ENCODE data around the gene CELF4. TPM values are rescaled to one million over a fixed set of nuclear protein-coding genes. Genes with fewer than 3 reads are reported as not detected.

The CELF4 gene
- polyA plus RNA-seq, 1 donor (not counting 4 experiments of a cell fraction or from before 2014, with no cell fraction given) = not detected

DNA sequence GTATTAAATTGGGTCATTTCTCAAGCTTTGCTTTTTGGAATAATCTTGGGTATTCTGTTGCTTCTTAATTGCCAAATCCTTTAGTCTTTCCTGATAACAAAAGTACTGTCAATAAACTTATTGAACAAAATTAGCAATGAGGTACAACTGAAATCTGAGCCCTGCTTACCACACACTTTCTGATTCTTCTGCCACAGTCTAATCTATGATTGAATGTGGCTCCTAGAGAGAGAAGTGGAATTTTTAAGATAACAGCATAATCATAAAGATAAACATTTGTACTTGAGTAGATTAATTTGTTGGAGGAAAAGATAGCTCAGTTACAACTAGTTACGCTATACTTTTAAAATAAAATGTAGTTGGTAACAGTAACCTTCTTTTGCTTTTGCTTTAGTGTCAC lies 354.8 kb downstream of the CELF4 start:
- H3K4me3 ChIP-seq (ENCODE audit: control insufficient read depth in 2 of 3, extremely low read depth in 1 of 3, insufficient read depth in 2 of 3, low read depth in 1 of 3, low read length in 3 of 3) = no peak overlapping the region
- no peaks in the 10 kb centered on the region for H4K20me1 ChIP-seq (ENCODE audit: control insufficient read depth, extremely low read depth, insufficient read depth, low read length)
- FAIRE-seq (no peak), DNase-seq (ENCODE audit: low read depth, low spot score) (no peak)
- dilution Hi-C loops (cut with MboI; ENCODE audit: extremely low pct_ligation_motif_present, low sequenced_read_pairs) = no loop called here
- H3K27me3 ChIP-seq (ENCODE audit: control insufficient read depth, extremely low read depth, insufficient read depth, low read length) = no peaks in the 10 kb centered on the region
- no peak overlapping the region for H3K27ac ChIP-seq (ENCODE audit: control insufficient read depth, insufficient read depth, low read length)
- H3K4me1 ChIP-seq (ENCODE audit: control insufficient read depth, extremely low read depth, insufficient read depth, low read length) = no peaks in the 10 kb centered on the region
- no peak for TF ChIP-seq EZH2 (IDR thresholded peaks at IDR 0.05; ENCODE audit: low read length)
- TF ChIP-seq, protein P1, sequence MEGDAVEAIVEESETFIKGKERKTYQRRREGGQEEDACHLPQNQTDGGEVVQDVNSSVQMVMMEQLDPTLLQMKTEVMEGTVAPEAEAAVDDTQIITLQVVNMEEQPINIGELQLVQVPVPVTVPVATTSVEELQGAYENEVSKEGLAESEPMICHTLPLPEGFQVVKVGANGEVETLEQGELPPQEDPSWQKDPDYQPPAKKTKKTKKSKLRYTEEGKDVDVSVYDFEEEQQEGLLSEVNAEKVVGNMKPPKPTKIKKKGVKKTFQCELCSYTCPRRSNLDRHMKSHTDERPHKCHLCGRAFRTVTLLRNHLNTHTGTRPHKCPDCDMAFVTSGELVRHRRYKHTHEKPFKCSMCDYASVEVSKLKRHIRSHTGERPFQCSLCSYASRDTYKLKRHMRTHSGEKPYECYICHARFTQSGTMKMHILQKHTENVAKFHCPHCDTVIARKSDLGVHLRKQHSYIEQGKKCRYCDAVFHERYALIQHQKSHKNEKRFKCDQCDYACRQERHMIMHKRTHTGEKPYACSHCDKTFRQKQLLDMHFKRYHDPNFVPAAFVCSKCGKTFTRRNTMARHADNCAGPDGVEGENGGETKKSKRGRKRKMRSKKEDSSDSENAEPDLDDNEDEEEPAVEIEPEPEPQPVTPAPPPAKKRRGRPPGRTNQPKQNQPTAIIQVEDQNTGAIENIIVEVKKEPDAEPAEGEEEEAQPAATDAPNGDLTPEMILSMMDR (optimal IDR thresholded peaks at IDR 0.05 in 1 of 3, IDR thresholded peaks at IDR 0.05 in 1 of 3, conservative IDR thresholded peaks at IDR 0.05 in 1 of 3; ENCODE audit: extremely low read depth in 1 of 3, insufficient read depth in 2 of 3, low read length in 3 of 3) = no peak
- H3K9me3 ChIP-seq (ENCODE audit: control insufficient read depth, low read depth, low read length) = no peaks in the 10 kb centered on the region
- H2AFZ ChIP-seq (ENCODE audit: control insufficient read depth, low read length) = no peak overlapping the region
- no peaks in the 10 kb centered on the region for H3K36me3 ChIP-seq (ENCODE audit: control insufficient read depth in 2 of 2, extremely low read depth in 1 of 2, insufficient read depth in 2 of 2, low read length in 2 of 2)
- no peaks in the 10 kb centered on the region for H3K79me2 ChIP-seq (ENCODE audit: control insufficient read depth, insufficient read depth, low read length)
- H3K4me2 ChIP-seq (ENCODE audit: control insufficient read depth, extremely low read depth, insufficient read depth, low read depth, low read length) = no peak overlapping the region
- no peaks in the 10 kb centered on the region for H3K9me1 ChIP-seq (ENCODE audit: control insufficient read depth, extremely low read depth, insufficient read depth, low read length)
- H3K9ac ChIP-seq (ENCODE audit: control insufficient read depth, extremely low read depth, insufficient read depth, low read length) = no peak overlapping the region

DNA sequence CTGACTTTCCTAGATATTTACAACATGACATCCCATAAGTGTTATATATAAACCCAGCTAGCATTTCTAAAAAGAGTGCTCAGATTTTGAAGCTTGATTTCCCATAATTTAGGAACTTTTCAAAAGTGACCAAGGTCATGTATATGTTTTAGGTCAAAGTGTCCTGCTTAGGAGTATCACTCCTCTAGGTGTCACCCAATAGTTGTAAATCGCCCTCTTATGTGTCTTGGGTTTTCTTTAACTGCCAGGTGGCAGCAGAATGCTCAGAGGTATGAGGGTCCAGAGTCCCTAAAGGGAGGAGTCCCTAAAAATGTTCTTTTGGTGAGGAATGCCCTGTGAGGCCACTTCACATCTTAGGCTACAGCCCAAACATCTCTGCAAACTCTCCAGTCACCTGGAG lies 358.3 kb downstream of the CELF4 start:
- FAIRE-seq = no peak
- no peak overlapping the region for H2AFZ ChIP-seq (ENCODE audit: control insufficient read depth, low read length)

More for the DNA sequence above, 358.3 kb downstream of the CELF4 start:
- dilution Hi-C loops (cut with MboI; ENCODE audit: extremely low pct_ligation_motif_present, low sequenced_read_pairs) = no loop called here
- H3K4me3 ChIP-seq (ENCODE audit: control insufficient read depth in 2 of 3, extremely low read depth in 1 of 3, insufficient read depth in 2 of 3, low read depth in 1 of 3, low read length in 3 of 3) = no peak overlapping the region
- H3K9me1 ChIP-seq (ENCODE audit: control insufficient read depth, extremely low read depth, insufficient read depth, low read length) = no peaks in the 10 kb centered on the region
- H3K4me1 ChIP-seq (ENCODE audit: control insufficient read depth, extremely low read depth, insufficient read depth, low read length) = no peaks in the 10 kb centered on the region
- no peak overlapping the region for H3K27ac ChIP-seq (ENCODE audit: control insufficient read depth, insufficient read depth, low read length)
- DNase-seq (ENCODE audit: low read depth, low spot score) = no peak
- no peaks in the 10 kb centered on the region for H3K27me3 ChIP-seq (ENCODE audit: control insufficient read depth, extremely low read depth, insufficient read depth, low read length)
- H3K9me3 ChIP-seq (ENCODE audit: control insufficient read depth, low read depth, low read length) = no peaks in the 10 kb centered on the region
- TF ChIP-seq, protein P1 (optimal IDR thresholded peaks at IDR 0.05 in 1 of 3, IDR thresholded peaks at IDR 0.05 in 1 of 3, conservative IDR thresholded peaks at IDR 0.05 in 1 of 3; ENCODE audit: extremely low read depth in 1 of 3, insufficient read depth in 2 of 3, low read length in 3 of 3) = no peak
- TF ChIP-seq EZH2 (IDR thresholded peaks at IDR 0.05; ENCODE audit: low read length) = no peak
- no peaks in the 10 kb centered on the region for H3K79me2 ChIP-seq (ENCODE audit: control insufficient read depth, insufficient read depth, low read length)
- H3K9ac ChIP-seq (ENCODE audit: control insufficient read depth, extremely low read depth, insufficient read depth, low read length) = no peak overlapping the region
- H4K20me1 ChIP-seq (ENCODE audit: control insufficient read depth, extremely low read depth, insufficient read depth, low read length) = no peaks in the 10 kb centered on the region
- no peaks in the 10 kb centered on the region for H3K36me3 ChIP-seq (ENCODE audit: control insufficient read depth in 2 of 2, extremely low read depth in 1 of 2, insufficient read depth in 2 of 2, low read length in 2 of 2)
- H3K4me2 ChIP-seq (ENCODE audit: control insufficient read depth, extremely low read depth, insufficient read depth, low read depth, low read length) = no peak overlapping the region

Measured in keratinocyte (primary cell).